ENCODE data around the gene GPR75.

GPR75 gene

GRCh38 chr2:53819634-53820033, 40.1 kb downstream of the GPR75 start:
- TF ChIP-seq REST (IDR thresholded peaks at IDR 0.05; ENCODE audit: insufficient replicate concordance, low read depth) (no peak), POLR2AphosphoS5 (IDR thresholded peaks at IDR 0.05; ENCODE audit: low read depth) (no peak), GABPA (IDR thresholded peaks at IDR 0.05; ENCODE audit: low read depth) (no peak), CTCF (IDR thresholded peaks at IDR 0.05; ENCODE audit: insufficient read depth, low read length) (no peak), SPI1 (IDR thresholded peaks at IDR 0.05; ENCODE audit: borderline replicate concordance, low read depth) (no peak)

GRCh38 chr2:53818854-53819435, 40.8 kb downstream of the GPR75 start:
- Histone ChIP-seq H3K27me3 (ENCODE audit: insufficient read depth, poor library complexity, severe bottlenecking) (no peaks in the 10 kb centered on the region), H3K27ac (replicated peaks) (no peak overlapping the region), H3K4me3 (replicated peaks; ENCODE audit: insufficient read depth, low read length) (no peak overlapping the region)
- DNase-seq (ENCODE audit: low read depth in 1 of 2, low spot score in 1 of 2) = no peak
- TF ChIP-seq CTCF (IDR thresholded peaks at IDR 0.05; ENCODE audit: insufficient read depth, low read length) = no peak
- TF ChIP-seq SPI1 (IDR thresholded peaks at IDR 0.05; ENCODE audit: borderline replicate concordance, low read depth) = no peak
- no peak for TF ChIP-seq REST (IDR thresholded peaks at IDR 0.05; ENCODE audit: insufficient replicate concordance, low read depth)
- TF ChIP-seq GABPA (IDR thresholded peaks at IDR 0.05; ENCODE audit: low read depth) = no peak
- no peak for TF ChIP-seq POLR2AphosphoS5 (IDR thresholded peaks at IDR 0.05; ENCODE audit: low read depth)

More at GRCh38 chr2:53819634-53820033, 40.1 kb downstream of the GPR75 start:
- Histone ChIP-seq H3K4me3 (replicated peaks; ENCODE audit: insufficient read depth, low read length) (no peak overlapping the region), H3K27ac (replicated peaks) (no peak overlapping the region), H3K27me3 (ENCODE audit: insufficient read depth, poor library complexity, severe bottlenecking) (no peaks in the 10 kb centered on the region)
- DNase-seq (ENCODE audit: low read depth in 1 of 2, low spot score in 1 of 2) = no peak

- Histone ChIP-seq H3K27me3 (ENCODE audit: insufficient read depth, poor library complexity, severe bottlenecking) (no peaks in the 10 kb centered on the region), H3K4me3 (replicated peaks; ENCODE audit: insufficient read depth, low read length) (no peak overlapping the region), H3K27ac (replicated peaks) (no peak overlapping the region)
- TF ChIP-seq REST (IDR thresholded peaks at IDR 0.05; ENCODE audit: insufficient replicate concordance, low read depth) (no peak), CTCF (IDR thresholded peaks at IDR 0.05; ENCODE audit: insufficient read depth, low read length) (no peak), GABPA (IDR thresholded peaks at IDR 0.05; ENCODE audit: low read depth) (no peak), POLR2AphosphoS5 (IDR thresholded peaks at IDR 0.05; ENCODE audit: low read depth) (no peak), SPI1 (IDR thresholded peaks at IDR 0.05; ENCODE audit: borderline replicate concordance, low read depth) (no peak)
- DNase-seq (ENCODE audit: low read depth in 1 of 2, low spot score in 1 of 2) = peak in 1 of 2 experiments; percentile 32
Measured at GRCh38 chr2:53813151-53813550, 46.6 kb downstream of the GPR75 start.
